ENCODE measurements around the gene UGT8. TPM values are rescaled to one million over a fixed set of nuclear protein-coding genes. Genes with fewer than 3 reads are reported as not detected.

UGT8 gene
- total RNA-seq, 1 donor from 2014 or later = not detected

- no peak overlapping the region for H3K4me3 ChIP-seq
- no peaks in the 10 kb centered on the region for H3K36me3 ChIP-seq
- peaks cover 0 to 2% of the 10 kb centered on the region in 2 donors for H3K4me1 ChIP-seq
- TF ChIP-seq CTCF (IDR thresholded peaks at IDR 0.05) = no peak
- intact Hi-C loops (cut with DNase I) = loop anchor here (1.0 kb wide), 1 partner anchor 8 kb away; no protein-coding TSS in a partner anchor
- no peak overlapping the region for H3K27ac ChIP-seq
- H3K27me3 ChIP-seq = peaks cover 7% of the 10 kb centered on the region
- no peak for DNase-seq (ENCODE audit: low spot score in 2 of 2)
- no peaks in the 10 kb centered on the region for H3K9me3 ChIP-seq
These were observed 5.1 kb upstream of the UGT8 start for GRCh38 chr4:114593526-114593925.

GRCh38 chr4:114595207-114595606 is 3.4 kb upstream of the UGT8 start:
- Histone ChIP-seq H3K27ac (no peak overlapping the region), H3K4me1 (peaks cover 0 to 2% of the 10 kb centered on the region in 2 donors), H3K9me3 (no peaks in the 10 kb centered on the region), H3K36me3 (no peaks in the 10 kb centered on the region), H3K4me3 (no peak overlapping the region), H3K27me3 (peaks cover 8% of the 10 kb centered on the region)
- DNase-seq (ENCODE audit: low spot score in 2 of 2) = no peak
- no peak for TF ChIP-seq CTCF (IDR thresholded peaks at IDR 0.05)
- intact Hi-C loops (cut with DNase I) = no loop called here

GRCh38 chr4:114595921-114596320 is 2.7 kb upstream of the UGT8 start:
- no peak overlapping the region for H3K27ac ChIP-seq
- H3K4me1 ChIP-seq = peaks cover 0 to 2% of the 10 kb centered on the region in 2 donors
- no peaks in the 10 kb centered on the region for H3K9me3 ChIP-seq
- H3K4me3 ChIP-seq = no peak overlapping the region
- H3K36me3 ChIP-seq = no peaks in the 10 kb centered on the region
- DNase-seq (ENCODE audit: low spot score in 2 of 2) = no peak
- peaks cover 8% of the 10 kb centered on the region for H3K27me3 ChIP-seq
- intact Hi-C loops (cut with DNase I) = no loop called here
- no peak for TF ChIP-seq CTCF (IDR thresholded peaks at IDR 0.05)

GRCh38 chr4:114597410-114598115 is 1.0 kb upstream of the UGT8 start:
- H3K4me3 ChIP-seq = peak overlapping the region; percentile 57 to 76
- no peak for TF ChIP-seq CTCF (IDR thresholded peaks at IDR 0.05)
- DNase-seq (ENCODE audit: low spot score in 2 of 2) = no peak
- no peak overlapping the region for H3K27ac ChIP-seq
- intact Hi-C loops (cut with DNase I) = no loop called here
- peaks cover 0 to 2% of the 10 kb centered on the region in 2 donors for H3K4me1 ChIP-seq
- H3K36me3 ChIP-seq = no peaks in the 10 kb centered on the region
- H3K9me3 ChIP-seq = no peaks in the 10 kb centered on the region
- H3K27me3 ChIP-seq = peaks cover 8% of the 10 kb centered on the region

- DNase-seq (ENCODE audit: low spot score in 2 of 2) = no peak
- Histone ChIP-seq H3K4me3 (peak overlapping the region; percentile 57 to 76), H3K27me3 (peaks cover 8% of the 10 kb centered on the region), H3K27ac (no peak overlapping the region), H3K4me1 (peaks cover 0 to 2% of the 10 kb centered on the region in 2 donors), H3K9me3 (no peaks in the 10 kb centered on the region), H3K36me3 (no peaks in the 10 kb centered on the region)
- TF ChIP-seq CTCF (IDR thresholded peaks at IDR 0.05) = no peak
- intact Hi-C loops (cut with DNase I) = no loop called here
These were observed 760 bp downstream of the UGT8 start for GRCh38 chr4:114599231-114599902.
